ENCODE results near the gene MACROD1. TPM values are rescaled to one million over a fixed set of nuclear protein-coding genes. Genes with fewer than 3 reads are reported as not detected.
"Not testable (repeated sequence)": the region's sequence is repeated elsewhere in the genome, so short reads cannot be mapped to it uniquely, and the experiment has no call there.

MACROD1 gene
- total RNA-seq, 1 donor, result 22.4 TPM

GRCh38 chr11:63979426-63979825, 186.5 kb downstream of the MACROD1 start:
- DNase-seq (ENCODE audit: low read depth in 2 of 3, low spot score in 2 of 3), result no peak

DNA sequence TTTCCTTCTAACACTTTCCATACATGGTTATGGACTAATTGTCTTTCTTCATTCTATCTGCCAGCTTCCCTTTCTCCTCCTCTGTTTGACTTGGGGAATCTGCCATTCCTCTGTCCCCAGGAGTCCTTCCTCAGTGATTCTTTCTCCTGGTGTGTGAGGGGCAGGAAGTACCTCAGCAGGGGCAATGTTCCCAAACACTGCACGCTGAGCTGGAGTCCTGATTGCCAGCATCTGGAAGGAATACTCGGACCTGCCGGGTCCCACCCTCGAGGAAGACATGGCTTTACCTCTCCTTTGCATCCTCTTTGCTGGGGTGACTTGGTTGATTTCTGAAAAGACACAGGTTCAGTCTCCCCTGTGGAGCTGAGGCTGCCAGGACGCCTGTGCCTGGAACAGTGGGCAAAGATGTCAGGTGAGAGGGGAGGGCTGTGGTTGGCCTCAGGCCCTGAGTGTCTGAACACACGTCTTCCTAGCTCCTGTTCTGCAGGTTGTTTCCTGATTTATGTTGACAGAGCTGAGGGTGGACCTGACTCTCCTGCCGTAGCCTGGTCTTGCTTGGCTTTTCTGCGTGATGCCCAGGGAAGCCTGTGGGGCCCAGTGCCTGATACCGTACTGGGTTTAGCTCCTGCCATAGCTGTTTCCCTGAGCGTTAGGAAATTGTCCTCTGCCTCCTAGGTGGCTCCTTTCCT, 187.2 kb downstream of the MACROD1 start:
- no peak for DNase-seq (ENCODE audit: low read depth in 2 of 3, low spot score in 2 of 3)

- peak; percentile 86 to 100 (median 99) for DNase-seq (ENCODE audit: low read depth in 2 of 3, low spot score in 2 of 3)
Observed at GRCh38 chr11:63974259-63975143, 191.4 kb downstream of the MACROD1 start, which contains the start of gene COX8A. Gene COX8A, plus strand, starts transcription at chr11:63974620. Its CDS starts 61 bp downstream, at chr11:63974681.

DNA sequence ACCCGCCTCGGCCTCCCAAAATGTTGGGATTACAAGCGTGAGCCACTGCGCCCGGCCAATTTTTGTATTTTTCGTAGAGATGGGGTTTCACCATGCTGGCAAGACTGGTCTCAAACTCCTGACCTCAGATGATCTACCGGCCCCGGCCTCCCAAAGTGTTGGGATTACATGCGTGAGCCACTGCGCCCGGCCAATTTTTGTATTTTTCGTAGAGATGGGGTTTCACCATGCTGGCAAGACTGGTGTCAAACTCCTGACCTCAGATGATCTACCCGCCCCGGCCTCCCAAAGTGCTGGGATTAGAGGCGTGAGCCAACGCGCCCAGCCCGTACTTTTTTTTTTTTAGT, 192.0 kb downstream of the MACROD1 start:
- not testable (repeated sequence) for DNase-seq (ENCODE audit: low read depth in 2 of 3, low spot score in 2 of 3)

GRCh38 chr11:63970902-63971301, 195.0 kb downstream of the MACROD1 start:
- DNase-seq (ENCODE audit: low read depth in 2 of 3, low spot score in 2 of 3), result no peak

DNA sequence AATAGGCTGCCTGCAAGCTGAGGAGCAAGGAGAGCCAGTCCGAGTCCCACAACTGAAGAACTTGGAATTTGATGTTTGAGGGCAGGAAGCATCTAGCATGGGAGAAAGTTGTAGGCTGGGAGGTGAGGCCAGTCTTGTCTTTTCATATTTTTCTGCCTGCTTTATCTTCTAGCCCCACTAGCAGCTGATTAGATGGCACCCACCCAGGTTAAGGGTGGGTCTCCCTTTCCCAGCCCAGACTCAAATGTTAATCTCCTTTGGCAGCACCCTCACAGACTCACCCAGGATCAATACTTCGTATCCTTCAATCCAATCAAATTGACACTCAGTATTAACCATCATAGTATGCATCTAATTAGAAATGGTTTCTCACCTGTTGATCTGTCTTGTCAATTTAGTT, 196.5 kb downstream of the MACROD1 start:
- DNase-seq (ENCODE audit: low read depth in 2 of 3, low spot score in 2 of 3), result no peak

GRCh38 chr11:63966444-63966843, 199.5 kb downstream of the MACROD1 start:
- no peak for DNase-seq (ENCODE audit: low read depth in 2 of 3, low spot score in 2 of 3)

GRCh38 chr11:63963895-63964294, 202.0 kb downstream of the MACROD1 start:
- not testable (repeated sequence) for DNase-seq (ENCODE audit: low read depth in 2 of 3, low spot score in 2 of 3)

DNA sequence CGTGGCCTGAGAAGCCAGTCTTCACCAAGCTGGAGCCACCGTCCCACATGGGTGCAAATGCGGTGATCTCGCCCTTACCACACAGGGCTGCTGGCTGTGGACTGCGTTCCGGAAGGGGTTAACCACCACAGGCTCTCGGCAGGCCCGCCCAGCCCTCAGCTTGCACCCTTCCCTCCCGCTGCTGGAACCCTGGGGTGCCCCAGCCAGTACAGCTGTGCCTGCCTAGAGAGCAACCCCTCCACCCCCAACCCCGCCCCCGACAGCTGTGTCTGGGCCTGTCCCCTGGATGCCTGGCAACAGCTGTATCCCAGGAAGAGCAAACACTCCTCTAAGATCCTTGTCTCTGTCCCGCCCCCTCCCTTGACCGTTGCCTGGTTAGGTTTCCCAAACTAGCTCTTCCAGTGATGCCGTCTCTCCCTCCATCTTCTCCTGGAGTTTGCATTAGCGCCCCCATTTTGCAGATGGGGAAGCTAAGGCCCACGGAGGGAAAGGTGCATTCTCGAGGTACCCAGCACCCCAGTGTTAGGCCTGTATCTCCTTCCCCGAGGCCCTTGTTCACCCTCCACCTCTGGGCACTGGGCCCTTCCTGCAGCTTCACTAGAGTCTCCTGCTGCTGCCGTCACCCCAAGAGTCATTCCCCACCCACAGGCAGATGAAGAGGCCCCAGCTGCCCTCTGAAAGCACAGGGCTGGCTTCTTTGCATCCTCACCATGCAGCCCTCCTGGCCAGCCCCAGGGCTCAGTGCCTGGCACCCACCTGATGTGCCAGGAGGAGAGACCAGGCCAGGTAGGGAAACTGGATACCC, 204.1 kb downstream of the MACROD1 start:
- peak in 1 of 3 donors; percentile 15 for DNase-seq (ENCODE audit: low read depth in 2 of 3, low spot score in 2 of 3)

- no peak for DNase-seq (ENCODE audit: low read depth in 2 of 3, low spot score in 2 of 3)
Observed at GRCh38 chr11:63958008-63958407, 207.9 kb downstream of the MACROD1 start.

DNA sequence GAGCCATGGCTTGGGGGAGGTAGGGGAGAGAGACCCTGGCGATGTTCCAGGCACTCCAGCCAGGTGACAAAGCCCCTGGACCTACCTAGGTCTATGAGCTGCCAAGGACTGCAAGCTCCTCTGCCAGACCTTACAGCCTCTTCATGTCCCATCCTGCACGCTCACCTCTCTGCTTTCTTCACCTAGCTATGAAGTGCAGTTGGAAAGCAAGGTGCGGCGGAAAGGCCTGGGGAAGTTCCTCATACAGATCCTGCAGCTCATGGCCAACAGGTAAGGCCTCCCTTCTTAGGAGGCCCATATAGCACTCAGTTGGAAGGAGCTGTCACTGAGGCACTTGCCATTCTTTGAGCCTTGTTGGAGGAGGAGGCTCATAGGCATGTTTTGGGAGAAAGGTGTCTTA, 213.3 kb downstream of the MACROD1 start:
- DNase-seq (ENCODE audit: low read depth in 2 of 3, low spot score in 2 of 3), result no peak

DNA sequence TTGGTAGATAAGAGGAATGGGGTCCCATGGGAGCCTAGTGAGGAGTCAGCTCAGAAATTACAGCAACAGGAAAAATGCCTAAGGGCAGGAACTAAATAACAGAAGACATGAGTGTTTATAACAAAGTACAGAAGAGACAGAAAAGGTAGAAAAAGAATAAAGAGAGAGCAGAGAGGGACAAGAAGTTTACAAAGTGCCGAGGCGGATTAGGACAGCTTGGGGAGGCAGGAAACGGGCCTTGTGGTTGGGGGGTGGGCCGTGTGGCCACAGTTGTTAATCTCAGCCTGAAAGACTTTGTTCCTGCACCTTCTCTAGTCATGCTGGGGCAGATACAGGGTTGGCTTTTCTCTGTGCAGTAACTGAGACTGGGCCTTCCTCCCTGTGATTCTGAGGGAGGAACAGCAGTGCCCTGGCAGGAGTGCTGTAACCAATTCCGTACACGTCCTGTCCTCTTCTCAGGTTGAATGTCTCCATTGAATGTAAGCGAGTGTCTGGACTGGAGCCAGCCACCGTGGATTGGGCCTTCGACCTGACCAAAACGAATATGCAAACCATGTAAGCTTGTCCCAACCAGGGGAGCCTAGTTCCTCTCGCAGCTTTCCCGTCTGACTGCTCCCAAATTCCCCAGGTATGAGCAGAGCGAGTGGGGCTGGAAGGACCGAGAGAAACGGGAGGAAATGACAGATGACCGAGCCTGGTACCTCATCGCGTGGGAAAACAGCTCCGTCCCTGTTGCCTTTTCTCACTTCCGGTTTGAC, 214.0 kb downstream of the MACROD1 start:
- peak in 2 of 3 donors; percentile 37 to 69 for DNase-seq (ENCODE audit: low read depth in 2 of 3, low spot score in 2 of 3)

Small RNA genes lying within 50 kb of the gene (small RNA-seq; reads per million reads assigned to genes)
- gene RNU6-45P, result 0.20 reads per million

Other genes starting within 250 kb of the MACROD1 start
- gene RCOR2, start 248.9 kb downstream of the MACROD1 start, total RNA-seq, result 0.54 TPM
- gene NAA40, start 227.1 kb downstream of the MACROD1 start, total RNA-seq, result 13.5 TPM
- gene COX8A, start 191.5 kb downstream of the MACROD1 start, total RNA-seq, result 382 TPM
- gene OTUB1, start 179.7 kb downstream of the MACROD1 start, total RNA-seq, result 62.7 TPM
- gene FLRT1, start 130.2 kb downstream of the MACROD1 start, total RNA-seq, result under 0.01 TPM
- 77.3 TPM for gene STIP1, start 20.1 kb upstream of the MACROD1 start, total RNA-seq
- 221 TPM for gene FERMT3, start 40.6 kb upstream of the MACROD1 start, total RNA-seq
- 33.1 TPM for gene TRPT1, start 60.1 kb upstream of the MACROD1 start, total RNA-seq
- 60.1 TPM for gene NUDT22, start 60.2 kb upstream of the MACROD1 start, total RNA-seq
- 44.7 TPM for gene DNAJC4, start 64.4 kb upstream of the MACROD1 start, total RNA-seq
- 15.9 TPM for gene VEGFB, start 68.5 kb upstream of the MACROD1 start, total RNA-seq
- 36.6 TPM for gene FKBP2, start 75.0 kb upstream of the MACROD1 start, total RNA-seq
- gene PPP1R14B, start 80.8 kb upstream of the MACROD1 start, total RNA-seq, result 77.0 TPM
- gene PLCB3, start 85.4 kb upstream of the MACROD1 start, total RNA-seq, result 25.9 TPM
- gene BAD, start 118.6 kb upstream of the MACROD1 start, total RNA-seq, result 32.6 TPM
- 15.1 TPM for gene GPR137, start 119.7 kb upstream of the MACROD1 start, total RNA-seq
- gene KCNK4, start 125.2 kb upstream of the MACROD1 start, total RNA-seq, result under 0.01 TPM
- gene CATSPERZ, start 134.2 kb upstream of the MACROD1 start, total RNA-seq, result not detected
- 19.9 TPM for gene ESRRA, start 139.4 kb upstream of the MACROD1 start, total RNA-seq
- gene TRMT112, start 151.4 kb upstream of the MACROD1 start, total RNA-seq, result 203 TPM
- gene PRDX5, start 152.0 kb upstream of the MACROD1 start, total RNA-seq, result 103 TPM
- gene CCDC88B, start 174.1 kb upstream of the MACROD1 start, total RNA-seq, result 21.3 TPM
- gene RPS6KA4, start 193.0 kb upstream of the MACROD1 start, total RNA-seq, result 59.0 TPM